K562 (cell line): ENCODE measurements around the gene AKAP6. TPM values are rescaled to one million over a fixed set of nuclear protein-coding genes. Genes with fewer than 3 reads are reported as not detected.

ENCODE experiments used
- ATAC-seq: fragments of 200-7000 bp; cut with Tn5 transposase; 3 replicates; pipeline ENCODE4 v1.9.1; 2020; ENCODE audit warnings: moderate library complexity
- BruUV-seq: library from RNA; stranded (reverse); fragments of 400-500 nt; replicated peaks from 2 replicates; lab custom pipeline; 2021; lab: Mats Ljungman, UMichigan
- CTCF ChIA-PET: fragments of 300-600 bp; formaldehyde crosslinking; extraction: SDS; loops from one replicate; lab custom pipeline; 2021; ENCODE audit warnings: low intra/inter-chr PET ratio; lab: Yijun Ruan, JAX
- POLR2A ChIA-PET: fragments of 300-600, 350-650 bp; sonication (Branson Sonifier 250); formaldehyde crosslinking; extraction: SDS; loops from one replicate; lab custom pipeline; 2021; ENCODE audit warnings: antibody characterized with exemption, inconsistent platforms; lab: Yijun Ruan, JAX
- DNase-seq, 4 experiments: peaks; one replicate each; pipeline versions ENCODE4 v3.0.0 to v3.0.0-alpha.2; 2011 to 2018; ENCODE audit warnings: low spot score in 3 of 4, mixed read lengths in 3 of 4; ENCODE audit errors: extremely low read depth in 1 of 4
- FAIRE-seq: peaks from 2 replicates; lab custom pipeline; 2011; peaks lifted over from hg19 to GRCh38; lab: Jason Lieb, UNC
- H2AFZ ChIP-seq: 2 replicates; pipeline ENCODE4 v1.6.0; 2011; ENCODE audit warnings: low read depth, low read length, control low read depth, inconsistent platforms
- H3K27ac ChIP-seq: fragments of 200-600 bp; 3 replicates; pipeline ENCODE4 v1.8.0; 2011; ENCODE audit warnings: low read depth, mild to moderate bottlenecking, control low read depth, inconsistent platforms, low read length, moderate library complexity, mixed read lengths; ENCODE audit errors: extremely low read depth
- H3K27me3 ChIP-seq, 2 experiments: fragments of 300-600 bp in 1 of 2; 2 replicates in 1 of 2; 3 replicates in 1 of 2; pipeline versions ENCODE4 v1.6.0 to v1.8.0; 2011; ENCODE audit warnings: inconsistent platforms in 2 of 2, low read length in 2 of 2, mild to moderate bottlenecking in 1 of 2, mixed read lengths in 1 of 2, moderate library complexity in 1 of 2; ENCODE audit not compliant: control insufficient read depth in 2 of 2, insufficient read depth in 2 of 2
- H3K36me3 ChIP-seq: fragments of 300-600 bp; 3 replicates; pipeline ENCODE4 v1.8.0; 2011; ENCODE audit warnings: mild to moderate bottlenecking, low read length, inconsistent platforms; ENCODE audit not compliant: control insufficient read depth, insufficient read depth
- H3K4me1 ChIP-seq, 2 experiments: fragments of 200-600 bp in 1 of 2; replicated peaks in 1 of 2; 2 replicates in 1 of 2; 3 replicates in 1 of 2; pipeline versions ENCODE4 v1.5.1 to v1.8.0; 2011; ENCODE audit warnings: inconsistent platforms in 2 of 2, low read length in 2 of 2, mild to moderate bottlenecking in 1 of 2, mixed read lengths in 1 of 2, moderate library complexity in 1 of 2; ENCODE audit not compliant: control insufficient read depth in 2 of 2, insufficient read depth in 2 of 2
- H3K4me2 ChIP-seq: 2 replicates; pipeline ENCODE4 v1.6.1; 2011; ENCODE audit warnings: low read length, control low read depth, inconsistent platforms, mixed read lengths; ENCODE audit not compliant: insufficient read depth
- H3K4me3 ChIP-seq: fragments of 200-600 bp; sonication (generic), shearing (Covaris generic); 2 replicates; pipeline ENCODE4 v1.5.1; 2016; ENCODE audit warnings: control low read depth, inconsistent platforms
- H3K79me2 ChIP-seq: fragments of 200-600 bp; 3 replicates; pipeline ENCODE4 v1.8.0; 2011; ENCODE audit warnings: low read length, inconsistent platforms; ENCODE audit not compliant: control insufficient read depth, insufficient read depth
- H3K9ac ChIP-seq, 2 experiments: 2 replicates each; pipeline versions ENCODE4 v1.6.0 to v1.6.1; 2011; ENCODE audit warnings: low read depth in 2 of 2, low read length in 2 of 2, control low read depth in 1 of 2, inconsistent platforms in 1 of 2, mild to moderate bottlenecking in 1 of 2, mixed read lengths in 1 of 2; ENCODE audit not compliant: insufficient read depth in 1 of 2
- H3K9me1 ChIP-seq: one replicate; pipeline ENCODE4 v1.6.0; 2011; ENCODE audit warnings: inconsistent platforms, mild to moderate bottlenecking, low read length, moderate library complexity; ENCODE audit not compliant: control insufficient read depth, insufficient read depth
- H3K9me3 ChIP-seq: replicated peaks from 2 replicates; pipeline ENCODE4 v1.5.1; 2011; ENCODE audit warnings: low read depth, low read length, inconsistent platforms; ENCODE audit not compliant: control insufficient read depth, insufficient read depth
- H4K20me1 ChIP-seq: replicated peaks from 2 replicates; pipeline ENCODE4 v1.6.1; 2011; ENCODE audit warnings: low read length, inconsistent platforms, mixed read lengths; ENCODE audit not compliant: control insufficient read depth, insufficient read depth
- CBFA2T2 ChIP-seq: fragments of 450-650 bp; conservative IDR thresholded peaks from 2 replicates; pipeline ENCODE4 v1.6.1; 2017; ENCODE audit warnings: mild to moderate bottlenecking
- ETS1 ChIP-seq: conservative IDR thresholded peaks from 2 replicates; pipeline ENCODE4 v1.6.1; 2011; ENCODE audit warnings: low read depth, mild to moderate bottlenecking, low read length; ENCODE audit not compliant: control insufficient read depth
- SAFB2 ChIP-seq: fragments of 200-400 bp; formaldehyde crosslinking; IDR thresholded peaks from 2 replicates; pipeline ENCODE4 v1.6.1; 2018; ENCODE audit warnings: borderline replicate concordance, low read length, low read depth, moderate library complexity; ENCODE audit not compliant: severe bottlenecking
- SRF ChIP-seq, 2 experiments: fragments of 250-450, 450-650 bp in 1 of 2; sonication (Bioruptor Pico) in 1 of 2; sonication (generic) in 1 of 2; formaldehyde crosslinking; IDR thresholded peaks; 2 replicates each; pipeline versions ENCODE4 v1.5.0 to v1.5.1; 2020 to 2022; ENCODE audit warnings: mild to moderate bottlenecking in 1 of 2, missing genetic modification reagents in 1 of 2
- ZNF175 ChIP-seq: fragments of 200-800 bp; sonication (Bioruptor generic); IDR thresholded peaks from 2 replicates; pipeline ENCODE4 v1.6.1; 2016; ENCODE audit warnings: low read depth, mild to moderate bottlenecking, missing genetic modification characterization, missing compliant biosample characterization
- WGBS: fragments of 100-300 bp; shearing (Covaris generic); methylation state at CpG from one replicate; pipeline ENCODE4 v1.1.6; 2016; ENCODE audit warnings: low coverage, mixed read lengths; ENCODE audit not compliant: insufficient coverage; ENCODE audit errors: missing lambda C conversion rate; 5-methylcytosine and 5-hydroxymethylcytosine counted together
- in situ Hi-C: fragments of 300-500 bp; cut with MboI; formaldehyde crosslinking; loops from 4 replicates; pipeline ENCODE4 v1.15.0; 2018; ENCODE audit warnings: inconsistent platforms, mixed read lengths
- intact Hi-C: fragments of 100-400 bp; cut with micrococcal nuclease; formaldehyde crosslinking; loops from 2 replicates; pipeline ENCODE4 v1.14.2; 2022
- polyA plus RNA-seq, 8 experiments: library from polyadenylated mRNA; depleted of rRNA in 4 of 8; stranded (reverse) in 5 of 8; unstranded in 3 of 8; fragments of >200 nt; fragmentation: Nextera tagmentation in 2 of 8; fragmentation: Illumina TruSeq in 1 of 8; extraction: Ambion mirVana in 2 of 8; extraction: Trizol in 1 of 8; gene quantifications; 2 replicates each; pipeline versions ENCODE4 v1.2.1 to v1.2.3, GENCODE V29; 2011 to 2014; ENCODE audit warnings: inconsistent platforms in 1 of 8, missing spikeins in 1 of 8
- total RNA-seq, 7 experiments: library from RNA; depleted of rRNA in 6 of 7; stranded (reverse); fragments of >200 nt in 6 of 7; fragmentation: Illumina TruSeq in 2 of 7; extraction: Trizol in 2 of 7; gene quantifications; 2 replicates each; pipeline versions ENCODE4 v1.2.1 to v1.2.3, GENCODE V29; 2011 to 2021; ENCODE audit warnings: low replicate concordance in 1 of 7

AKAP6 gene
- total and polyA plus RNA-seq, 9 of the 15 experiments (the other 6 are each of a cell fraction or from before 2014, with no cell fraction given), result 0.03 to 1.7 (median 0.48) TPM

GRCh38 chr14:32697704-32698103 is 368.6 kb downstream of the AKAP6 start:
- Histone ChIP-seq H3K9ac (no peak overlapping the region), H3K79me2 (no peaks in the 10 kb centered on the region), H3K27me3 (no peaks in the 10 kb centered on the region), H3K9me3 (no peaks in the 10 kb centered on the region), H3K36me3 (no peaks in the 10 kb centered on the region), H3K27ac (no peak overlapping the region), H3K9me1 (no peaks in the 10 kb centered on the region), H3K4me3 (no peak overlapping the region), H3K4me1 (no peaks in the 10 kb centered on the region), H4K20me1 (no peaks in the 10 kb centered on the region), H3K4me2 (no peak overlapping the region), H2AFZ (no peak overlapping the region)
- ChIA-PET POLR2A (interaction anchor here (0.7 kb wide), 1 partner anchor 8 kb away, joined by 3 read pairs; no protein-coding TSS in a partner anchor), CTCF (no interaction called here)
- no peak for ATAC-seq
- TF ChIP-seq ZNF175 (no peak), ETS1 (no peak), SRF (CRISPR knock-in tag; IDR thresholded peaks at IDR 0.05) (no peak), SAFB2 (no peak), CBFA2T2 (no peak)
- no TSS peak for BruUV-seq
- intact Hi-C loops (no loop called here), in situ Hi-C loops (loop anchor here (25.0 kb wide), 1 partner anchor 1465 kb away; no protein-coding TSS in a partner anchor)
- FAIRE-seq, result no peak
- WGBS, result 0% methylated on average over 1 of the region's 1 CpG
- no peak for DNase-seq
